BE2C (cell line): ENCODE measurements around the gene KMT2B.

Experiments
- DNase-seq: peaks from one replicate; pipeline ENCODE4 v3.0.0-alpha.2; 2020
- H3K27me3 ChIP-seq: fragments of 250-450 bp; sonication (Bioruptor Pico); 2 replicates; pipeline ENCODE4 v1.5.1; 2020; ENCODE audit warnings: mild to moderate bottlenecking
- H3K36me3 ChIP-seq: fragments of 250-450 bp; sonication (Bioruptor Pico); 2 replicates; pipeline ENCODE4 v1.5.1; 2020; ENCODE audit warnings: mild to moderate bottlenecking
- H3K4me1 ChIP-seq: fragments of 250-450 bp; sonication (Bioruptor Pico); 2 replicates; pipeline ENCODE4 v1.5.1; 2020
- H3K4me3 ChIP-seq: 2 replicates; pipeline ENCODE4 v1.5.1; 2011; ENCODE audit warnings: low read depth, low read length
- H3K9me3 ChIP-seq: fragments of 250-450 bp; sonication (Bioruptor Pico); 2 replicates; pipeline ENCODE4 v1.5.1; 2020
- TF ChIP-seq, protein P1 (sequence below): IDR thresholded peaks from 2 replicates; pipeline ENCODE4 v1.5.1; 2012; ENCODE audit warnings: mild to moderate bottlenecking, low read depth, low read length

KMT2B gene

DNA sequence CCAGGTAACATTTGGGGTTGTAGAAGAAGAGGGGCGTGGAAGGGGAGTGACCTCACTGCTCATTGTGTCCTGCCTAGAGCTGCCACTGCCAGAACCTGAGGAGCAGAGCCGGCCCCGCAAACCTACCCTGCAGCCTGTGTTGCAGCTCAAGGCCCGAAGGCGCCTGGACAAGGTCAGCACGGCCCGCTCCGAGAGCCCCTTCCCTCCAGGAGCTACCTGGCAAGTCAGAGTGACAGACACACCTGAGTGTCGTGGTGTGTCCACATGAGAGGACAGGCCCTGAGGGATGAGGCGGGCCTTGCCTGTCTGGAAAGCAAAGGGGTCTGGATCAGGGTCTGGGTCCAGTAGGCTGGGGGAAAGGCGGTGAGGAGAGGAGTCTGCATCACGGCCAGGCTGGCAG, 6.8 kb downstream of the KMT2B start:
- Histone ChIP-seq H3K36me3 (peaks cover 88% of the 10 kb centered on the region), H3K9me3 (no peaks in the 10 kb centered on the region), H3K4me3 (no peak overlapping the region), H3K4me1 (no peaks in the 10 kb centered on the region), H3K27me3 (no peaks in the 10 kb centered on the region)
- TF ChIP-seq, protein P1, sequence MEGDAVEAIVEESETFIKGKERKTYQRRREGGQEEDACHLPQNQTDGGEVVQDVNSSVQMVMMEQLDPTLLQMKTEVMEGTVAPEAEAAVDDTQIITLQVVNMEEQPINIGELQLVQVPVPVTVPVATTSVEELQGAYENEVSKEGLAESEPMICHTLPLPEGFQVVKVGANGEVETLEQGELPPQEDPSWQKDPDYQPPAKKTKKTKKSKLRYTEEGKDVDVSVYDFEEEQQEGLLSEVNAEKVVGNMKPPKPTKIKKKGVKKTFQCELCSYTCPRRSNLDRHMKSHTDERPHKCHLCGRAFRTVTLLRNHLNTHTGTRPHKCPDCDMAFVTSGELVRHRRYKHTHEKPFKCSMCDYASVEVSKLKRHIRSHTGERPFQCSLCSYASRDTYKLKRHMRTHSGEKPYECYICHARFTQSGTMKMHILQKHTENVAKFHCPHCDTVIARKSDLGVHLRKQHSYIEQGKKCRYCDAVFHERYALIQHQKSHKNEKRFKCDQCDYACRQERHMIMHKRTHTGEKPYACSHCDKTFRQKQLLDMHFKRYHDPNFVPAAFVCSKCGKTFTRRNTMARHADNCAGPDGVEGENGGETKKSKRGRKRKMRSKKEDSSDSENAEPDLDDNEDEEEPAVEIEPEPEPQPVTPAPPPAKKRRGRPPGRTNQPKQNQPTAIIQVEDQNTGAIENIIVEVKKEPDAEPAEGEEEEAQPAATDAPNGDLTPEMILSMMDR = no peak
- DNase-seq = no peak

DNA sequence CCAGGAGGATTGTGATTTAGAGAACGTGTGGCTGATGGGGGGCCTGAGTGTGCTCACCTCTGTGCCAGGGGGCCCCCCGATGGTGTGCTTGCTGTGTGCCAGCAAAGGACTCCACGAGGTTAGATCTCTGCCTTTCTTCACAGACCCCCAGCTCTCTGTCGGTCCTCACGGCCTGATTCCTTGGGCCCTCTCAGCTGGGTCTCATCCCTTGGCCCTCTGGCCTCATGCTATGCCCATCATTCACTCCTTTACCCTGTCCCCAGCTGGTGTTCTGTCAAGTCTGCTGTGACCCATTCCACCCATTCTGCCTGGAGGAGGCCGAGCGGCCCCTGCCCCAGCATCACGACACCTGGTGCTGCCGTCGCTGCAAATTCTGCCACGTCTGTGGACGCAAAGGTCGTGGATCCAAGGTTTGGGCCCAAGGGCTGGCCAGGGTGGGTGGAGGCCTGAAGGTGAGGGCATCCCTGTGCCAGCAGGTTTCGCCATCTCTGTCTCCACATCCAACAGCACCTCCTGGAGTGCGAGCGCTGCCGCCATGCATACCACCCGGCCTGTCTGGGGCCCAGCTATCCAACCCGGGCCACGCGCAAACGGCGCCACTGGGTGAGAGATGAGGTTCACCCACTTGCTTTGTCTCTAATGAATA, 7.5 kb downstream of the KMT2B start:
- H3K36me3 ChIP-seq = peaks cover 88% of the 10 kb centered on the region
- no peaks in the 10 kb centered on the region for H3K4me1 ChIP-seq
- no peak overlapping the region for H3K4me3 ChIP-seq
- H3K9me3 ChIP-seq = no peaks in the 10 kb centered on the region
- DNase-seq = no peak
- TF ChIP-seq, protein P1 = no peak
- no peaks in the 10 kb centered on the region for H3K27me3 ChIP-seq

DNA sequence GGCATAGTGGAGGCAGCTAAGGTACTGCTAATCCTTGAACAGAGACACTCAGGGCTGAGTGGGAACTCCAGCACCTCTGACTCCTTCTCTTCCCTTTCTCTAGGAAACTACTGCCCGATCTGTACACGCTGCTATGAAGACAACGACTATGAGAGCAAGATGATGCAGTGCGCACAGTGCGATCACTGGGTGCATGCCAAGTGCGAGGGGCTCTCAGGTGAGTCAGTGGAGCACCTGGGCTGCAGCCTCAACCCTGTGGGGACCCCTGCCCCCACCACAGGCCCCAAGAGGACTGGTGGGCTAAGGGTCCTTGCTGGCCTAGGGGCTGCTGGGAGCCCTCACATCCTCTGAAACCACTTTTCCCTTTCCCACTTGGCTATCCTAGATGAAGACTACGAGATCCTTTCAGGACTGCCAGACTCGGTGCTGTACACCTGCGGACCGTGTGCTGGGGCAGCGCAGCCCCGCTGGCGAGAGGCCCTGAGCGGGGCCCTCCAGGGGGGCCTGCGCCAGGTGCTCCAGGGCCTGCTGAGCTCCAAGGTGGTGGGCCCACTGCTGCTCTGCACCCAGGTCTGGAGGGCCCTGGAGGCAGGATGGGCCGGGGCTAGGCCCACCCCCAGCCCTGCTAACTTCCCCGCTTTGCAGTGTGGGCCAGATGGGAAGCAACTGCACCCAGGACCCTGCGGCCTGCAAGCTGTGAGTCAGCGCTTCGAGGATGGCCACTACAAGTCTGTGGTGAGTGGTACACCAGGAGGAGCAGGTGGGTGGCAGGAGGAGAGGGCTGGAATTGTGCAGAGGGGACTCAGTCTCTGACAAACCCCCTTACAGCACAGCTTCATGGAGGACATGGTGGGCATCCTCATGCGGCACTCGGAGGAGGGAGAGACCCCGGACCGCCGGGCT, 9.5 kb downstream of the KMT2B start:
- Histone ChIP-seq H3K4me1 (no peaks in the 10 kb centered on the region), H3K4me3 (no peak overlapping the region), H3K36me3 (peaks cover 97% of the 10 kb centered on the region), H3K9me3 (no peaks in the 10 kb centered on the region), H3K27me3 (no peaks in the 10 kb centered on the region)
- TF ChIP-seq, protein P1 = no peak
- no peak for DNase-seq

DNA sequence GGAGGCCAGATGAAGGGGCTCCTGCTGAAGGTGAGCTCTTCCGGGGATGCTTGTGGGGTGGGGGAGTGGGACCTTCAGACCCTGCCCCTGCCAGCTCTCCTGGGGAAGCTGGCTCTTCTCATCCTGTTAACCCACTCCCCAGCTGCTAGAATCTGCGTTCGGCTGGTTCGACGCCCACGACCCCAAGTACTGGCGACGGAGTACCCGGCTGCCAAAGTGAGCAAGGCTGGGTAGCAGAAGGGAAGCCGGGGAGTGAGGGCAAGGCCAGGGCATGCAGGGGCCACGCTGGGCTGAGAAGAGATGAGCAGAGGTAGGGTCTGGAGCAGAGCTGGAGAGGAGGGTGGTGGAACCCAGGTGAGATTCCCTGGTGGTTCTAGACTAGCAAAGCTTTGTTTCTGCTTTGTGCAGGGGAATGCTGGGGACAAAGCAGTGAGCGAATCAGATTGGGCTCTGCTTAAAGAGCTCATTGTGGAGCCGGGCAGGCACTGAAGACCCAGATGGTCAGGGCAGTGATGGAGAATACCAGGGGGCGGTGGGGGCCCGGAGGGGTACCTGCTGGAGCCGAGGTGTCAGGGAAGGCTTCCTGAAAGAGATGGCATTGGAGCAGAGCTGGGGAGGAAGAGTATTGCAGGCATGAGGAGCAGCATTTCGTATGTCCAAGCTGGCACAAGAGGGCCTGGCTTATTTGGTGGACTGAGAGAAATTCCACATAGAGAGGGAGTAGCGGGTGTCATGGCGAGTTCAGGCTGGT, 10.3 kb downstream of the KMT2B start:
- Histone ChIP-seq H3K4me1 (no peaks in the 10 kb centered on the region), H3K4me3 (no peak overlapping the region), H3K27me3 (no peaks in the 10 kb centered on the region), H3K36me3 (peaks cover 95% of the 10 kb centered on the region), H3K9me3 (no peaks in the 10 kb centered on the region)
- no peak for DNase-seq
- TF ChIP-seq, protein P1 = no peak

DNA sequence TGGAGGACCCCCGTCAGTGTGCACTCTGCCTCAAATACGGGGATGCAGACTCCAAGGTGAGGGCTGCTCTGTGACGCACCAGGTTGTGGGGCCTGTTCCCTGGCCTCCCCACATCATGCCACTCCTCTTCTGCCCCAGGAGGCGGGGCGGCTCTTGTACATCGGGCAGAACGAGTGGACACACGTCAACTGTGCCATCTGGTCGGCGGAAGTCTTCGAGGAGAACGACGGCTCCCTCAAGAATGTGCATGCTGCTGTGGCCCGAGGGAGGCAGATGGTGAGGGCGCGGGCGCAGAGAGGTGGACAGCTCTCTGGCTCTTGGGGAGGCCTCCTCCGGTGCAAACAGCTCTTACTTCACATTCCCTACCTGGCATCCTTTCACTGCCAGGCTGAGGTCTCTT, 11.2 kb downstream of the KMT2B start:
- DNase-seq = no peak
- peaks cover 93% of the 10 kb centered on the region for H3K36me3 ChIP-seq
- no peaks in the 10 kb centered on the region for H3K9me3 ChIP-seq
- no peaks in the 10 kb centered on the region for H3K4me1 ChIP-seq
- no peaks in the 10 kb centered on the region for H3K27me3 ChIP-seq
- TF ChIP-seq, protein P1 = no peak
- H3K4me3 ChIP-seq = no peak overlapping the region
